ENCODE measurements around the gene SHF.

SHF gene

GRCh38 chr15:45165536-45165935 lies 22.2 kb downstream of the SHF start:
- in situ Hi-C loops (cut with HindIII; ENCODE audit: low sequenced_read_pairs), result loop anchor here (10.0 kb wide), 1 partner anchor 239 kb away; a partner anchor contains a TSS
- no peak overlapping the region for H3K4me3 ChIP-seq (ENCODE audit: low read depth, low read length)
- TF ChIP-seq CTCF (IDR thresholded peaks at IDR 0.05; ENCODE audit: low read depth, low read length, missing control alignments), result no peak
- DNase-seq (ENCODE audit: low read depth), result no peak

GRCh38 chr15:45164914-45165313 lies 22.9 kb downstream of the SHF start:
- DNase-seq (ENCODE audit: low read depth), result no peak
- in situ Hi-C loops (cut with HindIII; ENCODE audit: low sequenced_read_pairs), result loop anchor here (10.0 kb wide), 1 partner anchor 240 kb away; a partner anchor contains a TSS
- TF ChIP-seq CTCF (IDR thresholded peaks at IDR 0.05; ENCODE audit: low read depth, low read length, missing control alignments), result no peak
- H3K4me3 ChIP-seq (ENCODE audit: low read depth, low read length), result no peak overlapping the region

GRCh38 chr15:45163508-45163856 lies 24.3 kb downstream of the SHF start:
- no peak overlapping the region for H3K4me3 ChIP-seq (ENCODE audit: low read depth, low read length)
- in situ Hi-C loops (cut with HindIII; ENCODE audit: low sequenced_read_pairs), result loop anchor here (10.0 kb wide), 1 partner anchor 241 kb away; a partner anchor contains a TSS
- no peak for TF ChIP-seq CTCF (IDR thresholded peaks at IDR 0.05; ENCODE audit: low read depth, low read length, missing control alignments)
- no peak for DNase-seq (ENCODE audit: low read depth)

- H3K4me3 ChIP-seq (ENCODE audit: low read depth, low read length), result no peak overlapping the region
- peak; percentile 68 for DNase-seq (ENCODE audit: low read depth)
- peak; percentile 94 for TF ChIP-seq CTCF (IDR thresholded peaks at IDR 0.05; ENCODE audit: low read depth, low read length, missing control alignments)
- in situ Hi-C loops (cut with HindIII; ENCODE audit: low sequenced_read_pairs), result loop anchor here (10.0 kb wide), 1 partner anchor 242 kb away; a partner anchor contains a TSS
These were observed 24.8 kb downstream of the SHF start for GRCh38 chr15:45162771-45163507.

GRCh38 chr15:45161666-45162065 lies 26.1 kb downstream of the SHF start:
- in situ Hi-C loops (cut with HindIII; ENCODE audit: low sequenced_read_pairs), result loop anchor here (10.0 kb wide), 1 partner anchor 243 kb away; a partner anchor contains a TSS
- TF ChIP-seq CTCF (IDR thresholded peaks at IDR 0.05; ENCODE audit: low read depth, low read length, missing control alignments), result no peak
- no peak for DNase-seq (ENCODE audit: low read depth)
- H3K4me3 ChIP-seq (ENCODE audit: low read depth, low read length), result no peak overlapping the region

GRCh38 chr15:45157974-45158373 lies 29.8 kb downstream of the SHF start:
- peak; percentile 78 for DNase-seq (ENCODE audit: low read depth)
- in situ Hi-C loops (cut with HindIII; ENCODE audit: low sequenced_read_pairs), result no loop called here
- no peak for TF ChIP-seq CTCF (IDR thresholded peaks at IDR 0.05; ENCODE audit: low read depth, low read length, missing control alignments)
- H3K4me3 ChIP-seq (ENCODE audit: low read depth, low read length), result no peak overlapping the region
